Mononuclear cell (primary cell): Measurements from ENCODE around the gene TRIM15. TPM values are rescaled to one million over a fixed set of nuclear protein-coding genes. Genes with fewer than 3 reads are reported as not detected.
"Not testable (repeated sequence)": the region's sequence is repeated elsewhere in the genome, so short reads cannot be mapped to it uniquely, and the experiment has no call there.

ENCODE experiments used
- H3K27me3 ChIP-seq: 2 replicates; pipeline ENCODE4 v1.6.0; 2011; ENCODE audit warnings: low read length, control low read depth; ENCODE audit not compliant: insufficient read depth
- H3K4me1 ChIP-seq: 2 replicates; pipeline ENCODE4 v1.5.1; 2011; ENCODE audit warnings: mild to moderate bottlenecking, low read length, control low read depth; ENCODE audit not compliant: insufficient read depth
- H3K4me3 ChIP-seq: 2 replicates; pipeline ENCODE4 v1.5.1; 2011; ENCODE audit warnings: mild to moderate bottlenecking, low read length, moderate library complexity
- H3K9me3 ChIP-seq: 2 replicates; pipeline ENCODE4 v1.5.1; 2011; ENCODE audit warnings: low read depth, mild to moderate bottlenecking, control low read depth, low read length
- total RNA-seq: library from RNA; depleted of rRNA; stranded (reverse); fragments of >200 nt; gene quantifications from one replicate; pipeline ENCODE4 v1.2.3, GENCODE V29; 2012

TRIM15 gene
- total RNA-seq, 1 donor: not detected

DNA sequence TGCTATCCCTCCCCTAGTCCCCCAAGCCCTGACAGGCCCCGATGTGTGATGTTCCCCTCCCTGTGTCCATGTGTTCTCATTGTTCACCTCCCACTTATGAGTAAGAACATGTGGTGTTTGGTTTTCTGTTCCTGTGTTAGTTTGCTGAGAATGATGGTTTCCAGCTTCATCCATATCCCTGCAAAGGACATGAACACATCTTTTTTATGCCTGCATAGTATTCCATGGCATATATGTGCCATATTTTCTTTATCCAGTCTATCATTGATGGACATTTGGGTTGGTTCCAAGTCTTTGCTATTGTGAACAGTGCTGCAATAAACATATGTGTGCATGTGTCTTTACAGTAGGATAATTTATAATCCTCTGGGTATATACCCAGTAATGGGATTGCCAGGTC is 1.9 kb downstream of the TRIM15 start:
- H3K4me3 ChIP-seq, H3K4me1 ChIP-seq, H3K9me3 ChIP-seq: not testable (repeated sequence)
- peaks cover 13% of the 10 kb centered on the region for H3K27me3 ChIP-seq

DNA sequence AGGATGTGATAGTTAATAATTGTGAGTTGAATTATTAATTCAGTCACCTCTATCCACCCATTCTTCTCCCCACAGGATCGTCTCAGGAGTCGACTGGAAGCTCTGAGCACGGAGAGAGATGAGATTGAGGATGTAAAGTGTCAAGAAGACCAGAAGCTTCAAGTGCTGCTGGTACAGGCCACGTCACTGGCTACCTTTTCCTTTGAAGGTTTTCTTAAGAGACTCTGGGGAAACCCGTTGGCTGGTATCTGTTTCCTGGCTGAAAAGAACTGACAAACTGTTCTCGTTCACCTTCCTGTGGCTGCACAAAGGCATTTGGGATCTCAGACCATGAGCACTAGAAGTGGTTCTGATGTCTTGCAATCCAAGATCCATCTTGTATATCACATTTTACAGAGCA is 3.8 kb downstream of the TRIM15 start:
- H3K4me3 ChIP-seq: no peak overlapping the region
- no peaks in the 10 kb centered on the region for H3K9me3 ChIP-seq
- peaks cover 11% of the 10 kb centered on the region for H3K4me1 ChIP-seq
- H3K27me3 ChIP-seq: peaks cover 31% of the 10 kb centered on the region

DNA sequence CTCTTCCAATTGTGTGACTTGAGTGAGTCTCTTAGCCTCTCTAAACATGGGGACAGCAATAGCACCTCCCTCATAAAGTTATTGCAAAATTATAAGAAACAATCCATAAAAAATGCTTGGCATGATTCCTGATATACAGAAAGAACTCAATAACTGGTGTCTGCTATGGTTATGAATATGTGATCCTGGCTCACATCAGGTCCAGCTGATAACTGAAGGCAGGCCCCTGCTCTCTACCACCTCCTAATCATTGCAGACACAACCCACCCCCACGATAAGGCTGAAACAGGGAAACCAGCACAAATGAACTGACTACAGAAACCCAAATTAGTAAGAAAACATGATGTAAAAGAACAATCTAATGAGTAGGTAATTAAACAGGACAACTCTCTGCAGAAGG is 5.4 kb downstream of the TRIM15 start:
- Histone ChIP-seq H3K27me3 (peaks cover 47% of the 10 kb centered on the region), H3K9me3 (no peaks in the 10 kb centered on the region), H3K4me3 (no peak overlapping the region), H3K4me1 (peaks cover 10% of the 10 kb centered on the region)

DNA sequence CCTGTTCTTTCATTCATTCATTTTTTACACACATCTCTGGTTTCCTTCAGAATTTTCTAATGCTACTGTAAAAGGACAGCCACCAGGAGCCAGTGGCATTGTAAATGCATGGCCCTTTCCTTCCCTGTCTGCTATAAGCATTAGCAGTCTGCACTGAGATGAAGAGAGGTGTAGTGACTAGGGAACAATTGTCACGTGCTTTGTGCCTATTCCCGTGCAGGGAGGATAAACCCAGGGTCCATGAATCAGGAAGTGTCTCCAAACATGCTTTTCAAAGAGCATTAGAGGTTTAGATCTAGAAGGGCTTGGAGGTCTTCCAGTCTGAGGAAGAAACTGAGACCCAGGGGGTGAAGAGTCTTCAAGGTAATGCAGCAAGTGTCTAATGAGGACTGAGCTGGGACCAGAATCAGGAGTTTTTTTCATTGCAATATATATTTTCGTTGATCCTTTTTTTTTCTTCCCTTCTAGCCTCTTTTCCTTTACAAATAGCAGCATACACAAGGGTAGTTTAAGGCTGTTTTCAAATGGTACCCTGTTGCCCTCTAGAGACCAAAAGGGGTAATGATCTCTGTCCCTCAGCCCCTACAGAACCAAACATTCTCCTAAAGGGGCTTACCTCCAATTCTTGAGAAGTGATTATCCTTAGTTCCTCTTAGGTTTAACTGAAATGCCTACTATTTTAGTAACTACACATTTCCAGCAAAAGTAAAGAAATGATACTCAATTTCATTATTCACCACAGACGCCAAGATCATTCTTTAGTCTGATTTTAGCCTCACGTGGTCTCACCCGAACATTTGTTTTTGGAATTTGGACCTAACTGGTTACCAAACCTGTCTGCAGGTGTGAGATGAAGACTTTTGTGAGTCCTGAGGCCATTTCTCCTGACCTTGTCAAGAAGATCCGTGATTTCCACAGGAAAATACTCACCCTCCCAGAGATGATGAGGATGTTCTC is 6.6 kb downstream of the TRIM15 start:
- Histone ChIP-seq H3K4me3 (no peak overlapping the region), H3K27me3 (peaks cover 58% of the 10 kb centered on the region), H3K9me3 (no peaks in the 10 kb centered on the region), H3K4me1 (peaks cover 10% of the 10 kb centered on the region)

DNA sequence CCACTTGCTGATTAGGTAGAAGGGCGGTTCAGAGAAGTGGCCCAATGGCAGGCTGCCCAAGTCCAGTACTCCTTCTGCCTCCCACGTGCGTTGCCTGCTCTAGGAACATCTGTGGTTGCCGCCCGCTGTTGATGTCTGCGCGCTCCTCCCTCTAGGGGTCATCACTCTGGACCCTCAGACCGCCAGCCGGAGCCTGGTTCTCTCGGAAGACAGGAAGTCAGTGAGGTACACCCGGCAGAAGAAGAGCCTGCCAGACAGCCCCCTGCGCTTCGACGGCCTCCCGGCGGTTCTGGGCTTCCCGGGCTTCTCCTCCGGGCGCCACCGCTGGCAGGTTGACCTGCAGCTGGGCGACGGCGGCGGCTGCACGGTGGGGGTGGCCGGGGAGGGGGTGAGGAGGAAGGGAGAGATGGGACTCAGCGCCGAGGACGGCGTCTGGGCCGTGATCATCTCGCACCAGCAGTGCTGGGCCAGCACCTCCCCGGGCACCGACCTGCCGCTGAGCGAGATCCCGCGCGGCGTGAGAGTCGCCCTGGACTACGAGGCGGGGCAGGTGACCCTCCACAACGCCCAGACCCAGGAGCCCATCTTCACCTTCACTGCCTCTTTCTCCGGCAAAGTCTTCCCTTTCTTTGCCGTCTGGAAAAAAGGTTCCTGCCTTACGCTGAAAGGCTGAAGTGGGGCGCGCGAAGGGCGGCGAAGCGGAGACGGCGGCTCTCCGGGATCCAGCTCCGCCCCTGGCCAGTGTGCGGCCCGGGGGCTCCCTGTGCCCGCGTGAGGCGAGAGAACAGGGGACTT is 8.5 kb downstream of the TRIM15 start:
- Histone ChIP-seq H3K9me3 (no peaks in the 10 kb centered on the region), H3K4me1 (peaks cover 10% of the 10 kb centered on the region), H3K4me3 (no peak overlapping the region), H3K27me3 (peaks cover 74% of the 10 kb centered on the region)

DNA sequence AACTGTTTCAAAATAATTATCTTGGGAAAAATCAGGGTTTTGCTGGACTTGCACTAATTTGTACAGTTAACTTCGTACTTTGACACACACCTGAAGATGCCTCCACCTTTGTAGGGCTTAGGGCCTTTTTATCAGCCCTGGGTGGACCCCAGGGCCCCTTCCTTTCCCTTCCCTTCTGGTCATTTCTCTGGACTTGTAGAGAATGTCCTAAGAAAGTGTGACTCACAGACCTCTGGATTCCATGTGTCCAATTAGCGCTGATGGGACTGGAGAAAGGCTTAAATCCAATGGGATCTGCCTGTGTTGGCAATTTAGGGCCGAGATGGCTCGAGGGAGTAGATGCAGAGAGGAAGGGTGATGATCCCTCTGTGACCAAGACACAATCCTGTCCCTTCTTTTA is 9.3 kb downstream of the TRIM15 start:
- Histone ChIP-seq H3K4me3 (no peak overlapping the region), H3K9me3 (no peaks in the 10 kb centered on the region)

DNA sequence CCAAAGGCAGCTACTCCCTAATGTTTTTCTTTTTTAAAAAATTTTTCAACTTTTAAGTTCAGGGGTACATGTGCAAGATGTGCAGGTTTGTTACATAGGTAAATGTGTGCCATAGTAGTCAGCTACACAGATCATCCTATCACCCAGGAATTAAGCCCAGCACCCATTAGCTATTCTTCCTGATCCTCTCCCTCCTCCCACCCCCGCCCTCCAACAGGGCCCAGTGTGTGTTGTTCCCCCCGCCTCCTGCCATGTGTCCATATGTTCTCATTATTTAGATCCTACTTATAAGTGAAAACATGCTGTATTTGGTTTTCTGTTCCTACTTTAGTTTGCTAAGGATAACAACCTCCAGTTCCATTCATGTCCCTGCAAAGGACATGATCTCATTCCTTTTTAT is 12.4 kb downstream of the TRIM15 start:
- H3K27me3 ChIP-seq: peaks cover 87% of the 10 kb centered on the region
- no peak overlapping the region for H3K4me3 ChIP-seq
- peaks cover 10% of the 10 kb centered on the region for H3K4me1 ChIP-seq
- H3K9me3 ChIP-seq: peaks cover 9% of the 10 kb centered on the region

More for the DNA sequence above, 9.3 kb downstream of the TRIM15 start:
- Histone ChIP-seq H3K27me3 (peaks cover 82% of the 10 kb centered on the region), H3K4me1 (peaks cover 10% of the 10 kb centered on the region)

DNA sequence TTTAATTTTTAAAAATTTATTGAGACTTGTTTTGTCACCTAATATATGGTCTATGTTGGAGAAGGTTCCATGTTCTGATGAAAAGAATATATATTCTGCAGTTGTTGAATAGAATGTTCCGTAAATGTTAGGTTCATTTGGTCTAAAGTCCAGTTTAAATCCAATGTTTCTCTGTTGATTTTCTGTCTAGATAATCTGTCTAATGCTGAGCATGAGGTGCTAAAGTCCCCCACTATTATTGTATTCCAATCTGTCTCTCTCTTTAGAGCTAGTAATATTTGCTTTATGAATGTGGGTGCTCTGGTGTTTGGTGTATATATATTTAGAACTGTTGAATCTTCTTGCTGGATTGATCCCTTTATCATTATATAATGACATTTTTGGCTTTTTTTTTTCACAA is 15.5 kb downstream of the TRIM15 start:
- H3K4me3 ChIP-seq: no peak overlapping the region
- H3K9me3 ChIP-seq: peaks cover 9% of the 10 kb centered on the region
- H3K27me3 ChIP-seq: peaks cover 57% of the 10 kb centered on the region
- no peaks in the 10 kb centered on the region for H3K4me1 ChIP-seq

DNA sequence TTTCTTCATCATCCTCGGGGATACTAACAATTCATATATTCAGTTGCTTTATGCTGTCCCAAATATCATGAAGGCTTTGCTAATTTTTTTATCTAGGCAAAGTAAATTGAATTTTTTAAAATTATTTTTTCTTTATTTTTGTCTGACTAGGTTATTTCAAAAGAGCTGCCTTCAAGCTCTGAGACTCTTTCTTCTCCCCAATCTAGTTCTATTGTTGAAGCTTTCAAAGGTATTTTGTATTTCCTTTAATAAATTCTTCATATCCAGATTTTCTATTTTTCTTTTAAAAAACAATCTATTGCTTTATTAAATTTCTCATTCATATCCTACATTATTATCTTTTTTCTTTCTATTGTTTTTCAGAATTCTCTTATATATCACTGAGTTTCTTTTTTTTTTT is 16.8 kb downstream of the TRIM15 start:
- Histone ChIP-seq H3K4me3 (no peak overlapping the region), H3K4me1 (no peaks in the 10 kb centered on the region), H3K9me3 (peaks cover 9% of the 10 kb centered on the region), H3K27me3 (peaks cover 46% of the 10 kb centered on the region)

DNA sequence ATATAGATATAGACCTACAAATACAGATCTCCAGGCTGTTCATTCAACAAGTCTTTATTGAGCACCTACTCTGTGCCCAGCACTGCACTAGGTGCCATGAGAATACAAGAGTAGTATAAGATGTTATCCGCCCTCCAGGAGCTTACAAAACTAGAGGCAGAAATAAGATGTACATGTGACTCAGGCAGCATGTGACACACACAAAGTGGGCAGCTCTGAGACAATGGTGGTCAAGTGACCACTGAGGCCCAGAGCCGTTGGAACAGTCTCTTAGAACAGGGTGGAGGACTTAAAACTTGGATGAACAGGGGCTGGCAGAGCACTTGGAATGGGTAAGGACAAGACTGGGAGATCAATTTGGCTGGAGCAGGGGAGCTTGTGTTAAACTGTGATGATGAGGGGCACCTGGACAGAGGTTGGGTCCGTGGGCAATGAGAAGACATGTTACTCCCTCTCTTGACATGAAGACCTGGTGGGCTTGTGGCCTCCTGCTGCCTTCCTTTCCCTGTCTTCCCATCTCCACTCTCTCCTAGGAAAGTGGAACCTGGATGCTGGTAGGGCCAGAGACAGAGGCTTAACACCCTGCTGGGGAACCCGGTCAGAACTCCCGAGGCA is 21.2 kb downstream of the TRIM15 start:
- no peak overlapping the region for H3K4me3 ChIP-seq
- peaks cover 5% of the 10 kb centered on the region for H3K27me3 ChIP-seq
- peaks cover 7% of the 10 kb centered on the region for H3K9me3 ChIP-seq
- H3K4me1 ChIP-seq: no peaks in the 10 kb centered on the region

DNA sequence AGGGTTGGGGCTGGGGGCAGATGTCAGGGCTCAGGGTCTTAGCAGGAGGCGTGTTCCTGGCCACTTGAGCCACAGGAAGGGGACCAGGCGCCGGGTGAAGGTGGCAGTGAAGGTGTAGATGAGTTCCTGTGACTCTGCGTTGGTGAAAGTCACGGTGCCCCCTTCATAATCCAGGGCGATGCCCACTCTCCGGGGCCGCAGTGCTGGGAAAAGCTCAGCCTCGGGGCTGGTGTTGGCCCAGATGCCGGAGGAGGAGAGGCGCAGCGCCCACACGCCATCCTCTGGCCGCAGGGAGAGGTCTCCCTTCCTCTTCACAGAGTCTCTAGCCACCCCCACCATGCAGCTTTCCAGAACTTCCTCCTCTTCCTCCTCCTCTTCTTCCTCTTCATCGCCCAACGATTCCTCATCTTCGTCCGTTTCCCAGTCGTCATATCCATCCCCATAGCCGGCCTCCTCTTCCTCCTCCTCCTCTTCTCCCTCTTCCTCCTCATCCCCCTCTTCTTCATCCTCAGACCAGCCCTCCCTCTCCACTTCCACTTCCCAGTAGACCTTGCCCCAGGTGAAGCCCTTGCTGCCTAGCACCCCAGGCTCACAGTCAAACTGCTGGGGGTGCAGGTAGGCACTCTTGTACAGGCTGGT is 22.6 kb downstream of the TRIM15 start:
- Histone ChIP-seq H3K4me3 (no peak overlapping the region), H3K4me1 (no peaks in the 10 kb centered on the region), H3K27me3 (no peaks in the 10 kb centered on the region), H3K9me3 (no peaks in the 10 kb centered on the region)

DNA sequence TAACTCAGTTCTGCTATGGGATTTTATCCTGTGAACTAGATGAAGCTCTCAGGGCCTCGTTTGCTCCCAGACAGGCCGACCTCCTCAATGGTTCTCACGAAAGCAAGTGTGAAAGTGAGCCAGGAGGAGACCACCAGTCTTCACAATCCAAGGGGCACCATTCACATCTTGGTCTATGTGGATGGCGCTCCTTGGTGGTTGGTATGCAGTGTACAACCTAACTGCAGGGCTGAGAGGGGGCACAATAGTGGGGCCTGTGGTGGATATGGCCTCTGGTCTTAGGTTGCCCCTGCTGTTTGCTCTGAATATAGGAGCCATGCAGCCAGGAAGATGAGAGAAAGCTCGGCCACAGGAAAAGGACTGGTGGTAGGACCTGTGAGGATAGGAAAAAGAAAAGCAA is 25.2 kb downstream of the TRIM15 start:
- no peak overlapping the region for H3K4me3 ChIP-seq
- no peaks in the 10 kb centered on the region for H3K4me1 ChIP-seq
- H3K9me3 ChIP-seq: no peaks in the 10 kb centered on the region
- no peaks in the 10 kb centered on the region for H3K27me3 ChIP-seq

DNA sequence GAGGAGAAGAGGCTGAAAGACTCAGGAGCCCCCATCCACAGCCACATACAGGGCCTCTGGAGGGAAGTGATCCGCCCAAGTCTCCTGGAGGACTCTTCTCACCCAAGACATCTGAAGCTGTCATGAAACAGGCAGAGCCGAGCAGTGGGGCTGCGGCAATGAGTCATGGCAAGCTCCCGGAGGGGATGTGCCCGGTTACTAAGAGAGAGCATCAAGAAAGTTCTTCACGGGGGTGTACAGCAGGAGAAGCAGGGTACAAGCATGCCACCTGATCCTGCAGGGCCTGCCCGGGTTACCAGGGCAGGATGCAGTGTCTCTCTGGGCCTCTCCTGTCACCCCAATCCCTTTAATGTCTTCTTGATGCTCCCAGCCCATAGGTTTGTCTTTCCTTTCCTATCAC is 28.7 kb downstream of the TRIM15 start:
- Histone ChIP-seq H3K4me1 (no peaks in the 10 kb centered on the region), H3K4me3 (no peak overlapping the region), H3K9me3 (no peaks in the 10 kb centered on the region), H3K27me3 (no peaks in the 10 kb centered on the region)

DNA sequence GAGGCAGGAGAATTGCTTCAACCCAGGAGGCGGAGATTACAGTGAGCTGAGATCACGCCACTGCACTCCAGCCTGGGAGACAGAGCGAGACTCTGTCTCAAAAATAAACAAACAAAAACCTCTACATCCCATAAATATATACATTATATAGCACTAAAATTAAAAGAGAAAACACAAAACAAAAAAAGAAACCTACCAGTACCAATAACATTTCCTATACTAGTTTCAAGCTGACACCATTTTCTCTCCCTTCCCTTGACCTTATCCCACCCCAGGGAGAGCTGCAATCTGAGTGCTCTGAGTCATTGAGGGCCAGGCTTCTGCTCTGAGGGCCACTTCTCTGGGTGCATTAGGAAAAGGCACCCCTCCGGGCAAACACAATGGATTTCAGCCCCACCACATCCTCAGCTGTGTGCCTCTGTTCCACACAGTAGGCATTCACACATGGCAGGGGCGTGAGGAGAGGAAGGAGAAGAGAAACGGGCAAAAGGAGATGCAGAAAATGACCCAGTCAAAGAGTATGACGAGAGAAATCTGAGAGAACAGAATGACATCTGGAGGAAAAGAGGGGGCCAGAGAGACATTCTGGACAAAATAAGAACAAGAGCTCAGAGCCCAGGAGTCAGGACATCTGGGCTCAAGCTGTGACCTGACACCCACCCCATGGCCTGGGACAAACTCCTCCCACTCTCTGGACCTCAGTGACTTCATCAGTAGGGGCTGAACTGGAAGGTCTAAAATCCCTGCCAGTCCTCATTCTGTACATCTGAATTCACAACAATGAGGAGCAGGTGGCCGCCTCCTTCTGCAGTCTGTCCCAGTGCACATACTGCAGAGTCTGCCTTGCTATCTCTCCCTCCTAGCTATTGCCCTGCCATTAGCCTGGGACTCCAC is 31.7 kb downstream of the TRIM15 start:
- no peaks in the 10 kb centered on the region for H3K27me3 ChIP-seq

More for the DNA sequence above, 31.7 kb downstream of the TRIM15 start:
- Histone ChIP-seq H3K4me1 (peaks cover 1% of the 10 kb centered on the region), H3K4me3 (no peak overlapping the region), H3K9me3 (no peaks in the 10 kb centered on the region)
